Left renal cortex interstitium (tissue), 4 donors: ENCODE measurements around the gene AGT. TPM values are rescaled to one million over a fixed set of nuclear protein-coding genes. Genes with fewer than 3 reads are reported as not detected.
"Not testable (repeated sequence)": the region's sequence is repeated elsewhere in the genome, so short reads cannot be mapped to it uniquely, and the experiment has no call there.

ENCODE experiments used
- DNase-seq, 4 donors: peaks; one replicate each; pipeline ENCODE4 v3.0.0-alpha.2; 2013; ENCODE audit warnings: low read depth in 4 of 4, low spot score in 2 of 4, missing footprints in 1 of 4
- polyA plus RNA-seq, 4 donors: library from polyadenylated mRNA; unstranded; fragments of 120-200 nt; gene quantifications; one replicate each; pipeline ENCODE4 v1.2.1, GENCODE V29; 2013; ENCODE audit not compliant: insufficient read length in 4 of 4

The AGT gene
- polyA plus RNA-seq, 4 donors: 16.2 to 46.6 (median 34.7) TPM

DNA sequence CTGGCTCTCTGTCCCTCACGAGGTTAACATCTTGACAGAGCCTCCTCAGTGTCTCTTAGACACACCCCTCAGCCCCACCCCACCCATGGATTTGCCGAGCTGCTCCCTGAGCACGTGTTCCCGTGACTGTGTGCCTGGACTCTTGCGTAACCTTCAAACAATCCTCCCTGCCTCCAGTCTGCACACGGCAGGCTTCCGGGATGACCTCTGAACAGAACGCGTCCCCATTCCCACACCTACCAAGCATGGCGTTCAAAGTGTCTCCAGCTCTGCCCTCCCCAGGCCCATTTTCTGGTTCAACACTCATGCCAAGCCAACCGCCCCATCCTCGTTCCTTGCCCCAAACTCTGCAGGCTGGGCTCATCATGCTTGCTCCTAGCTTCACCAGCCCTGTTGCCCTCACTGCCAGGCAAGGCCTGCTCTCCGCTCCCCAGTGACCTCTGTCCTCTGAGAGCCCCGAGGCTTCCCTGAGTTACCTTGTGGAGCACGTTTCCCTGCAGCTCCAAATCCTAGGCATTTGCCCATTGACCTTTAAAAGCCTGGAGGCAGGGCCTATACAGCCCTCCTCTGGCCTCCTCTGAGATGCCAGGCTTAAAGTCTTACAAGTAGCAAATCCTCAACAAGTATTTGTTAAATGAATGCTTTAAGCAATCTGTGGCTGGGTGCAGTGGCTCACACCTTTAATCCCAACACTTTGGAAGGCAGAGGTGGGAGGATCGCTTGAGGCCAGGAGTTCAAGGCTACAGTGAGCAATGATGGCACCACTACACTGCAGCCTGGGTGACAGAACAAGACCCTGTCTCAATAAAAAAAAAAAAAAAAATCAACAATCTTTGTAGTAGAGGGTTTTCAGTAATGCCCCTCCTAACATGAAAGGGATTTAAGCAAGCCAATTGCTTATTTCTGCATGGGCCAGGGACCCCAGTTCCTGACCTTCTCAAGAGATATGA lies 5.0 kb downstream of the AGT start:
- DNase-seq: no peak

DNA sequence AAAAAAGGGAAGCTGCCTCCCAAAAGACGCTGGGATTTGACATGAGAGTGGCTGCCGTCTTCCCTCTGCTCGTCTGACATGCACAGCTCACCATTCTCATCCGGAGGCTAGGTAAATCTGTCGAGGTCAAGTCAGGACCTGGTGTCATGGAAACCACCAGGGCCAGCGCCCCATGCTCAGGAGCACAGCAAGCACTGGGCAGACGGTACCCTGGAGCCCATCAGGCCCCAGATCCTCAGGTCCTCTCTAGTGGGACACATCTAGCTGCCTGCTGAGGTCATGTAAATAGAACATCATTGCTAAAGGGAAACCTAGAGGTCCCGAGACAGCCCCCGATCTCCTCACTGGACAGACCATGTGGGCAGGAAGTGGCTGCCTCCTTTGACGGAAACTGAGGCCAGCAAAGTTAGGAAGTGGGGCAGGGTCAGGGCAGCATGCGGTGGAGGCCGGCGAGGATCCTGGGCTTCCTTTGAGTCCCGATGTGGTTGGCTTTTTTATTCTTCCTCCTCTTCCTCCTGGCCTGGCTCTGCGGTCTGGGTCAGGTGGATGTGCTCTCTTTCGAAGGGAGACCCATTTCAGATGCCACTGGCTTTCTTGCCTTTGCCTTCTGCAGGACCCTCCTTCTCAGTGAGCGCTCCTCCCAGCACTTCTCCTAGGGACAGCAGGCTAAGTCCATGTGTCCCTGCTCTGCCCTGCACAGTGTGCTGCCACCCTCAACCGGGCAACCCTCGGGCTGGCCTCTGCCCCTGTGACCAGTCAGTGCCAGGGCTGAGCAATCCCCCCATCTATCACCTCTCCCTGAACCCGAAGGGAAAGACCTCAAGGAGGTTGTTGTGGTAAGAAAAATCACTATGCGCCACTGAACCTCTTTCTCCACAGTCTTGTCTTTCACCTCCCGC lies 5.9 kb downstream of the AGT start:
- no peak for DNase-seq

DNA sequence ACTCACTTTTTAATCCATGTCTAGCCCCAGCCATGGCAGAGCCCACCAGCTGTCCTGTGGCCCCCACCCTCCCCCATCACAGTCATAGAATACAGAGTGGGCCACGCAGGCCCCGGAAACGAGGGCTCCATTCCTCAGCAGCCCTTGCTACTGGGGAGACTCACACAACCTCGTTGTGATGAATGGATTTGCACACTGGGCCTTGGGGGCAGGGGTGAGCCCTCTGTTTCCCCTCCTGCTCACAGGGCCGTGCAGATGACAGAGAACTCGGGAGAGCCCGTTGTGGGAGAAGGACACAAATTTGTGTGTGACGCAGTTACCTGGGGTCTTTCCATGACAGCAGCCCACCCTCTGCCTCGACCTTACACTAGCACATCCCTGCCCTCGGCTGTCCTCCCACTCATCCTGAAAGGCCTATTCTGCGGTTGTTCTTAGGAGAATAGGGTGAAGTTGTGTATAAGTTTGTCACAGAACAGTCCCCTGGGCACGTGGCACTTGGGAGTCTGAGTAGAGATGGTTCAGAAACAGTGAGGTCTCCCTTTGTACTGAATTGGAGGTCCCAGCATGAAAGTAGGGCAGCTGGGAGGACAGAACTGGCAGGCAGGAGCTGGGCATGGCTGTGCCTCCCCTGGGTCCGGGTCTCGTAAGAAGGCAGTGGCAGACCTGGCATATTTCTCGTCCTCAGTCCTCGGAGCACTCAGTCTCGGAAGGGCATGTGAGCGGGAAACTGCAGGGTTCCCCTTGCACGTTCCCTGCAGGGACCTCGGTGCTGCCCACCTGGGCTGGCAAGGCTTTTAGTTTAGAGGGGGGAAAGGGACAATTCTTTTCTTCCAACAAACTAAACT lies 6.8 kb downstream of the AGT start:
- DNase-seq: no peak

DNA sequence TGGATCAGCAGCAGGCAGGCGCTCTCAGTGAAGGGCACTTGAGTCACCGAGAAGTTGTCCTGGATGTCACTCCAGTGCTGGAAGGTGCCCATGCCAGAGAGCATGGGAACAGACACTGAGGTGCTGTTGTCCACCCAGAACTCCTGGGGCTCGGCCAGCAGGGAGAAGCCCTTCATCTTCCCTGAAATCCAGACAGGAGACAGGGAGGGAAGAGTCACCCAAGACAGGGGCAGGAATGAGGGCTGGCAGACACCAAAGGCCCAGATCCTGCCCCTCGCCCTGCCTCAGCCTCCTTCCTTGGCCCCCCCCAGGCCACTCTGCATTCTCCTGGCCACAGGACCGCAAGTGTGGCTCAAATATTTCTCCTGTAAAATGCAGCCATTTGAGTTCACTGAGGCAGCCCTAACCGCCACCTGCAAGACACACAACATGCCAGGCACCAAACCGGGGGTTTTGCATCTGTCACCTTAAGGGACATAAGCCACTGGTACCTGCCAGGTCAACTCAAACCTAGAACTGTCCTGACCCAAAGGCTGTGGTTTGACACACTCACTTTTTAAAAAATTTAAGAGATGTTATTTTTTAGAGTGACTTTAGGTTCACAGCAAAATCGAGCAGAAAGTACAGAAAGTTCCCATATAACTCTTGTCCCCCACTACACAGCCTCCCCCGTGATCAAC lies 7.8 kb downstream of the AGT start:
- DNase-seq: no peak

DNA sequence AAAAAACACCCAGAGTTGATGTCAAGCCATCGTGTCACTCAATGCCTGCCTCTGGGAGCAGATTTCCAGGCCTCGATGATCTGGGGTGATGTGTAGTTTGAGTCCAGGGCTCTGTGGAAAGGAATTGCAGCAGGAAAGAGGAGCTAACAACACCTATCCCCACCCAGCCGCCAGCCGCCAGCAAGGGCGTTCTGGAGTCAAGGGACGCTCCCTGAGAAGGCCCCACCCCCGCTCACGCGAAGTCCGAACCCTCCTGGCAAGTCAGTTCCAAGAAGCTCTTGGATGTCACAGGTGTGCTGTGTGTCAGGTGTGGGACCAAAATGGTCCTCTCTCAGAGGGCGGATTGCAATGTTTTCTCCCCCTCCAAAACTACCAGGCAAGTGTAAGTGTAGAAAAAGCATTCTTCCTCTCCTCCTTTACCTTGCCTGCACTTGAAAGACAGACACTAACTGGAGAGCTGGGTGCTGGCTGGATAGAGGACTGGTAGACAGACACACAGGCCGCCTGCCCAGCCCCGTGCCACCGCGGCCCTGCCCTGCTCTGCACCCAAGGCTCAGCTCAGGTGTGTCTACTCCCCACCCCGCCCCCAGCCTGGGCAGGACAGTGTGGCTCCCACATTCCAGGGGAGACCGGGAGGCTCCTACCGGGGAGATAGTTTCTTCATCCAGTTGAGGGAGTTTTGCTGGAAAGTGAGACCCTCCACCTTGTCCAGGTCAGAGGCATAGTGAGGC lies 8.5 kb downstream of the AGT start:
- DNase-seq: no peak

DNA sequence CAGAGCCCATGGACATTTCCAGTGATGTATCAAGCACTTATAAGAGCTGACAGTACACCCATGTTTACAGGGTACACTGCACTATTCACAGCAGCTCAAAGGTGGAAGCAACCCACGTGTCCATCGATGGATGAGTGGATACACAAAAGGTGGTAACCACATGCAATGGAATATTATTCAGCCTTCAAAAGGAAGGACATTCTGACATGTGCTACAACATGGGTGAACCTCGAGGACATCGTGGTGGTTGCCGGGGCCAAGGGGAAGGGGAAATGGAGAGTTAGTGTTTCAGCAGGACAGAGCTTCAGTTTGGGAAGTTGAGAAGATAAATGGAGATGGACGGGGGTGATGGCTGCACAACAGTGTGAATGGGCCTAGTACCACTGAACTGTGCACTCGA lies 9.1 kb downstream of the AGT start:
- no peak for DNase-seq

DNA sequence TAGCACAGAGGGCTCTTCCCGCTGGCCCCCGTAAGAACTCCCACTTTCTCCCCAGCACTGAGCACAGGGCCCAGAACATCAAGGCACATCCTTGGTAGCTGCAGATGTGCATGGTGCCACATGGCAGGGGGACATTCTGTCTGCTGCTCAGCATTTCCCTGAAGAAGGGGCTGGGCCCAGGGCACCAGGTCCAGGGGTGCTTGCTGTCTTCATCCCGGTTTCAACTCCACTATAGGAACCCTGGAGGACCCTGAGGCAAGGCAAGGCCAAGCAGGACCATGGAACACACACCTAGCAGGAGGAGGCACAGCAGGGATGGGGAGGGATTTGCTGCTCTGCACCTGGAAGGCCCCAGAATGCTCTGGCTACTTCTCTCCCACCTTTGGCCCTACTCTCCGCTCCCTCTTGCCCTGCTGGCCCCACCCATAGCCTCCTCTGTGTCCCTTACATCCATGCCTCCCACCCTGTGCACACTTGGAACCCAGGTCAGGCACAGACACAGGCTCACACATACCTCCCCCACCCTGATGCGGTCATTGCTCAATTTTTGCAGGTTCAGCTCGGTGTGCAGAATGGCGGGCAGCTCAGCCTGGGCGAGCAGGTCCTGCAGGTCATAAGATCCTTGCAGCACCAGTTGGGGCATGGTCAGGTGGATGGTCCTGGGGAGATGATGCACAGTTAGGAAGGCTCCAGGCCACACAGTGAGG lies 10.1 kb downstream of the AGT start:
- DNase-seq: no peak

DNA sequence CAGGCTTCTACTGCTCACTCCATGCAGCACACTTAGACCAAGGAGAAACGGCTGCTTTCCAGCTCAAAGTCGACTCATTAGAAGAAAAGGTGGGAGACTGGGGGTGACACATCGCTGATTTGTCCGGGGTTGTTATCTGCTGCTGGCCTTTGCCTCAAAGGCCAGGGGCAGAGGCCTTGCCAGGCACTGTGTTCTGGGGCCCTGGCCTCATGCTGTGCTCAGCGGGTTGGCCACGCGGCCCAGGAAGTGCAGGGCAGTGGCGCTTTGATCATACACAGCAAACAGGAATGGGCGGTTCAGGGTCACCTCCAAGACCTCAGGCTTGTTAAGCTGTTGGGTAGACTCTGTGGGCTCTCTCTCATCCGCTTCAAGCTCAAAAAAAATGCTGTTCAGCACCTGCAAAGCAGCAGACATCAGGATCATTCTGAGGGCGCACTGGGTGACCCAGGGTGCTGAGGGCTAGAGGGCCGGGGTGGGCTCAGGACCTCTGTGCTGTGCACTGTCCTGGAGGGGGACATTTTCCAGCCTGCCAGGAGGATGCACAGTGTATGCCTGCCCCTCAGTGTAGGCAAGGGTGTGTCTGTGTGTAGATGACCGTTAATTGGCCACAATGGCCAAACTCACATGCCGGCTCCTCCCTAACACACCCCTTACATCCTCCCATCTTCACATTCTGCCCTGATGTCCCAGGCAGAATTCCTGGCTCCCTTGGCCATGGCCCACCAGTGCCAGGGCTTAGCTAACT lies 10.8 kb downstream of the AGT start:
- DNase-seq: peak in 2 of 4 donors; percentile 15 to 23

DNA sequence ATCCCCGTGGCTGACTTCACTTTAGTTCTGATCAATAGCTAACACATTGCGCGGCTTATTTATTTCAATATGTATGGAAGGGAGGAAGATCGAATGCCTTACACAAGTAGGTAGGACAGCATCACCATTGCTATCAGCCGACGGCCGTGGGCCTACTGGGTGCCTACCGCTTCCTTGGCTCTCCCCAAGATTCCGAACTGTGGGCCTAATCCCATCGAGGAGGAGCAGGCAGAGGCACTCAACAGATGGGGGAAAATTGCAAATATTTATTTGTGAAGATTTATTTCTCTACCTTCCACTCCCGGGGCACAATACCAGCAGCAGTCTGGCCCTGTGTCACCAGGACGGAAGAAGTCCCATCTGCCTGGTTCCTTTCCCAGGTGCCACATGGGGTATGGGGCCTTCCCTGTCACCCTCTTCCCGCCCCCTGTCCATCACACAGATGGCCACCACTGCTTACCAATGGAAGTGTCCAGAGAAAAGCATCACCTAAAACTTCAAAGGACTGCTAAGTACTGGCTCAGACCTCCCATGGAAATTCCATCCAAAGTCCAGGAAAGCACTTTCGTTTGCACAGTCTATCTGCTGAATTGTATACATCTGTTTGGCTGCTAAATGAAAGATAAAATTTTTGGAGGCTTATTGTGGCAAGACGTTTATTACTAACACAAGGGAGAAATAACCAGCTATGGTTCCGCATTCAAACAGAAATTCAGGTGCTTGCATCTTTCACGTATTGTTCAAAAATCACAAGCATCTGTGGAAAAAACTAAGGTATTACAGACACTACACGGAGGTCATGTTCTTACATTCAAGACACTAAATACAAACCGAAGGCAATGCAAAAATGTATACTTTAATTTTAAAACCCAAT lies 11.8 kb downstream of the AGT start:
- DNase-seq: no peak

DNA sequence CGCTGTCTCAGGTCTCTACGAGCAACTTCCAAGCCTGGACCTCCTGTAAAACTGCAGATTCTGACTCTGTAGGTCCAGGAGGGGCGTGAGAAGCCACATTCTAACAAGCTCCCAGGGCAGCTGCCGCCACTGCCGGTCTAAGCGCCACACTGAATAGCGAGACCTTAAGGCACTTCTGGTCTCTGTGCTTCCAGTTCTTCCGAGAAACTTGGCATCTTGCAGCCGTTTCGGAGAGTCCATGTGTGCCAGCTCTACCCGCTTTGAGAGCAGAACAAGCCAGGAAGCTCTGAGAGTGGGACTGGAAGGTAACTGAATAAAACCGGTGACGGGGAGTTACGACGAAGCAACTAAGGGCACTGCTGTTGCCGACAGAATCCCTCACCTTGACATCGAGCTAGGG lies 12.5 kb downstream of the AGT start:
- no peak for DNase-seq

DNA sequence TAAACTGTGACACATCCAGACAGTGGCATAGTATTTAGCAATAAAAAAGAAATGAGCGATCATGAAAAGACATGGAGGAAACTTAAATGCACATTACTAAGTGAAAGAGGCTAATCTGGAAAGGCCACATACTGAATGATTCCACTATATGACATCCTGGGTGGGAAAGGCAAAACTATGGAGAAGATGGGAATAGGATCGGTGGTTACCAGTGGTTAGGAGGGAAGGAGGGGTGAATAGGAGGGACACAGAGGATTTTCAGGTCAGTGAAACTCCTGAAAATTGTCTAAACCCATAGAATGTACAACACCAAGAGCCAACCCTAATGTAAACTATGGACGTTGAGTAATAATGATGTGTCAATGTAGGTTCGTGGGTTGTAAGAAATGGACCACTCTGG lies 13.8 kb downstream of the AGT start:
- DNase-seq: no peak

DNA sequence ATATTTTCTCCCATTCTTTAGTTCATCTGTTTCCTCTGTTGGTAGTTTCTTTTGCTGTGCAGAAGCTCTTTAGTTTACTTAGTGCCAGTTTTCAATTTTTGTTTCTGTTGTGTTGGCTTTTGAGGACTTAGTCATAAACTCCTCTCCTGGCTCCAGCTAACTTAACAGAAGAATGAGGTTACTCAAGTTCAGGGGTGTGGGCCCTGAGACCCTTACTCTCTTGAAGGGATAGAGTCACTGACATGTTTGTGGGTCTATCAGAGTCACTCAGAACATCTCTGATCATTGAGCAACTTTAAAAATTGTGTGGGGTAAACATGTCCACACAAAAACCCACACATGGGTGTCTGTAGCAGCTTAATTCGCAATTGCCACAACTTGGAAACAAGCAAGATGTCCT lies 14.2 kb downstream of the AGT start:
- no peak for DNase-seq

DNA sequence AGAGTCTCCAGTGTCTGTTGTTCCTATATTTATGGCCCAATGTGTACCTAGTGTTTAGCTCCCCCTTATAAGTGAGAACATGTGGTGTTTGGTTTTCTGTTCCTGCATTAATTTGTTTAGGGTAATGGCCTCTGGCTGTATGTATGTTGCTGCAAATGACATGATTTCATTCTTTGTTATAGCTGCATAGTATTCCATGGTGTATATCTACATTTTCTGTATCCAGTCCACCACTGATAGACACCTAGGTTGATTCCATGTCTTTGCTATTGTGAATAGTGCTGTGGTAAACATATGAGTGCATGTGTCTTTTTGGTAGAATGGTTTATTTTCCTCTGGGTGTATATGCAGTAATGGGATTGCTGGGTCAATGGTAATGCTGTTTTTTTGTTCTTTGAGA lies 15.0 kb downstream of the AGT start:
- DNase-seq: not testable (repeated sequence)

DNA sequence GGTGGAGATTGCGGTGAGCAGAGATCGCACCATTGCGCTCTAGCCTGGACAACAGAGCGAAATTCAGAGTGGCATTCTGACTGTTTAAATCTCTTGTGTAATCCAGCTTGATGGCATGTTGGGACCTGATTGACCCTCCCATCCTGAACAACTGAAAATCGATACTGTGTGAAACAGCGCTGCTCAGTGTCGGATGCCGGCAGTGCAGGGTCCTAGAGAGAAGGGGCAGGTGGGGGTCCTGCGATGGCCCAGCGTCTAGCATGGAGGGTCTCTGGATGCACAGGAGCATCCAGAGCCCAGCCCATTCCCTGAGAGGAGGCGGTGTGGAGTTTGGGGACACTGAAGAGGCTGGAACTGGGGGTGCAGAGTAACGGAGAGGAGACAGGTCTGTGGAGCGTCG lies 15.8 kb downstream of the AGT start:
- no peak for DNase-seq

DNA sequence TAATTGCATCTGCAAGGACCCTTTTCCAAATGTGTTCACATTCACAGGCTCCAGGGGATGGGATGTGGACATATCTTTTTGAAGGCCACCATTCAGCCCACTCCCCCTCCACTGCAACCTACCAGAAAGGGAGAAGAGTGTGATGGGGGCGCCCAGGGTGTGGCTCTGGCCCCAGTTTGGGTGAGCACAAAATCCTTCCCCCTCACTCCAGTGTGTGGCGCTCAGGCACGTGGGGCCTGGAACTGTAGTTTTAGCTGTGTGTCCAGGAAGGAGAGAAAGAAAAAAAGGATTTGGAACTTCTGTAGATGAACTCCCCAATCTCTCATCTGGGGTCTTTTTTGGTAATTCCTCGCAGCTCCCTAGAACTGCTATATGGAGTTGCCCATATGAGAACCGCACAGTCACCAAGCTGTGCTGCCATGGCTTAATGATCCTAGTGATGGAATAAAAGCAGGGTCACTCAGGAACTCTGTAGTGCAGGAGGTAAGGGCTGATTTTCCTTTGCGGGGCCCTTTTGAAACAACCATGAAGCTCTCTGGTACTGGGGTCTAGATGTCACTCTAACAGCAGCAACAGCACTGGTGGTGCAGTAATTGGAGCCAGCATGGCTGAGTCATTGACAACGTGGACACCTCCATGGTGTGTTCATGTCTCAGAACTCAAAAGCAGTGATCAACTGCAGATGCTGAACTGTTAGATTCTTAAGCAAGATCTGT lies 17.0 kb downstream of the AGT start:
- no peak for DNase-seq

DNA sequence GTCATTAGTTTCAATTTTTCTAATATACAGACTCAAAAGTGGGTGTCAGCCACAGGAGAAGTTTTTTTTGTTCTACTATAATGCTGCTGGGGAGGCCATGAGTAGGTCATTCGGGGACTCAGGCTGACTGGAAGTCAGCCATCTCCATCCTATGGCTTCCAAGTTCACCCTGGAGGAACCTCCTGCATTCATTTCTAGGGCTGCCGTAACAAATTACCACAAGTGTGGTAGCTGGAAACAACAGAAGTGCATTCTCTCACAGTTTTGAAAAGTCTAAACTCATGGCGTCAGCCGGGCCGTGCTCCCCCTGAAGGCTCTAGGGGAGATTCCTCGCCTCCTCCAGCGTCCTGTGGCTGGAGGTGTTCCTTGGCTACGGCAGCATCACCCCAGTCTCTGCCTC lies 17.7 kb downstream of the AGT start:
- no peak for DNase-seq

DNA sequence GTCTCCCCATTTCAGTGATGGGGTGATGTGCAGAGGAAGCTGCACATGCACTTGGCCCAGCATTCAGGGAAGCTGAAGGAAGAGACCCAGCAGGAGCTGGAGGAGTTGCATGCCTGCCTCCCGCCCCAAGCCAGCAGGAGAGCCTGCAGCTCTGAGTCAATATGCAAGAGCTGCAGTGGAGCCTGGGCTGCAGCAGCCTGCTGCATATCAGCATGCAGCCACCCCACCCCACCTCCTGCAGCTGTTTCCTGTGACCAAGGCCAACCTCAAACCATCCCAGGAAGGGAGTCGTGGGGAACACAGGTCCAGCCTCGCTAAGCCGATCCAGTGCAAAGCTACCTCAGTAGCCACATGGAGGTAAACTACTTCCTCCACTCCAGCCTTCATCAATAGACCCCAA lies 18.9 kb downstream of the AGT start:
- no peak for DNase-seq
